Heart right ventricle (tissue), 16 donors: ENCODE measurements around the gene DBNL. TPM values are rescaled to one million over a fixed set of nuclear protein-coding genes. Genes with fewer than 3 reads are reported as not detected.
A peak's percentile ranks its signal among the peaks of the same experiment; 100 is the strongest.

Source experiments
- ATAC-seq, 8 donors: fragments of 200-7000 bp; cut with Tn5 transposase; one replicate each; pipeline ENCODE4 v1.9.1; 2020; ENCODE audit warnings: mild to moderate bottlenecking in 8 of 8, moderate library complexity in 8 of 8, moderate number of reproducible peaks in 1 of 8
- DNase-seq, 2 donors: peaks; one replicate each; pipeline ENCODE4 v3.0.0-alpha.2; 2020
- H3K27ac ChIP-seq, 10 donors: fragments of 200-600 bp; sonication (generic) in 2 of 10; one replicate each; pipeline versions ENCODE4 v1.5.0 to v1.8.0; 2020 to 2022; ENCODE audit warnings: mild to moderate bottlenecking in 3 of 10
- H3K27me3 ChIP-seq, 7 donors: fragments of 200-600 bp; one replicate each; pipeline ENCODE4 v1.8.0; 2021 to 2022; ENCODE audit warnings: mild to moderate bottlenecking in 2 of 7
- H3K36me3 ChIP-seq, 9 donors: fragments of 200-600 bp; sonication (generic) in 1 of 9; one replicate each; pipeline versions ENCODE4 v1.5.0 to v1.8.0; 2020 to 2022; ENCODE audit warnings: mild to moderate bottlenecking in 2 of 9
- H3K4me1 ChIP-seq, 9 donors: fragments of 200-600 bp; sonication (generic) in 1 of 9; one replicate each; pipeline versions ENCODE4 v1.5.0 to v1.8.0; 2020 to 2022; ENCODE audit warnings: mild to moderate bottlenecking in 4 of 9
- H3K4me3 ChIP-seq, 10 donors: fragments of 200-600 bp; sonication (generic) in 2 of 10; one replicate each; pipeline versions ENCODE4 v1.5.0 to v1.8.0; 2020 to 2022; ENCODE audit warnings: mild to moderate bottlenecking in 7 of 10, moderate library complexity in 2 of 10
- H3K9me3 ChIP-seq, 11 donors: fragments of 200-600 bp in 10 of 11; sonication (generic) in 2 of 11; one replicate each; pipeline versions ENCODE4 v1.5.0 to v1.8.0; 2013 to 2022; ENCODE audit warnings: mild to moderate bottlenecking in 2 of 11, control low read depth in 1 of 11, moderate library complexity in 1 of 11
- CTCF ChIP-seq, 9 donors: fragments of 200-600 bp; sonication (generic) in 2 of 9; IDR thresholded peaks; one replicate each; pipeline versions ENCODE4 v1.5.0 to v1.8.0; 2021 to 2022; ENCODE audit warnings: antibody characterized with exemption in 9 of 9, mild to moderate bottlenecking in 5 of 9, moderate library complexity in 1 of 9
- WGBS, 2 donors: extraction: QIAGEN DNeasy Blood & Tissue Kit; methylation state at CpG; one replicate each; pipeline ENCODE4 v1.1.7; 2013; ENCODE audit warnings: inconsistent platforms in 1 of 2; 5-methylcytosine and 5-hydroxymethylcytosine counted together
- intact Hi-C, 10 donors: fragments of 100-400 bp; cut with DNase I; formaldehyde crosslinking; loops; one replicate each; pipeline versions ENCODE4 v1.11.1 to v1.14.2; 2022
- polyA plus RNA-seq, 2 donors: library from polyadenylated mRNA; stranded (reverse); fragments of 200-250 nt; gene quantifications; one replicate each; pipeline ENCODE4 v1.2.3, GENCODE V29; 2013
- total RNA-seq, 10 donors: library from RNA; stranded (reverse); fragmentation: NEBNext Ultra II Directional in 3 of 10; extraction: Animal tissue kit (Norgen Biotek cat#: 25700) in 3 of 10; gene quantifications; one replicate each; pipeline versions ENCODE4 v1.2.1 to v1.2.4, GENCODE V29; 2021 to 2023
- donor health status: Arrhythmogenic right ventricular cardiomyopathy.
- donor health status: ischemic (EF 13 %, LVEDD 7.1; RV severe dilation, severe dysfunction).
- donor health status: healthy with polysubstance abuse.
- donor health status: DM: no; HTN: yes; CAD: no.
- donor health status: DM: no; HTN: no; CAD: no.
- donor health status: ischemic (EF 25% LVEDD 6.9; RV normal size, moderate dysfunction).
- donor health status: ischemic (EF 25% LVEDD 5.7; RV mildly dilated, moderate dysfunction).
- donor health status: healthy.
- donor health status: DM: yes; HTN: yes; CAD: no.
- donor health status: Ischemic cardiomyopathy.
- donor health status: ischemic (EF 35%, LVEDD 5.7; RV mildly dilated, moderate dysfunction).
- donor health status: nonischemic (EF 11% LVEDD 7.7; RV severe dilation, severe dysfunction).
- donor health status: DM: yes; HTN: yes; CAD: no.
- donor health status: PGD.
- donor health status: ischemic (EF 29% LVEDD 5.4; RV normal size, mild dysfunction).
- donor health status: nonischemic (EF 23%, LVEDD 6.1; RV moderate dilation, normal function).

DBNL gene
- total and polyA plus RNA-seq, 12 donors = 26.0 to 74.3 (median 35.4) TPM

GRCh38 chr7:44085546-44085945 is 41.0 kb downstream of the DBNL start:
- no peak for TF ChIP-seq CTCF (IDR thresholded peaks at IDR 0.05)

GRCh38 chr7:44086627-44087026 is 42.1 kb downstream of the DBNL start:
- H3K27ac ChIP-seq = peak overlapping the region in 6 of 10 donors; percentile 74 to 88 (median 82)
- 98 to 100% methylated on average over 3 of the region's 3 CpGs for WGBS, 2 donors
- H3K4me1 ChIP-seq = peaks cover under 1 to 38% (median 25%) of the 10 kb centered on the region in 9 donors
- no peak for DNase-seq
- no peaks in the 10 kb centered on the region for H3K9me3 ChIP-seq
- H3K4me3 ChIP-seq = no peak overlapping the region
- no peak for ATAC-seq
- H3K36me3 ChIP-seq = no peaks in the 10 kb centered on the region
- no peak for TF ChIP-seq CTCF (IDR thresholded peaks at IDR 0.05)
- H3K27me3 ChIP-seq = no peaks in the 10 kb centered on the region
- intact Hi-C loops = loop anchor here in 1 of 10 donors (5.0 kb wide), 1 partner anchor 36 kb away; the partner anchor contains the start of gene POLD2

More at GRCh38 chr7:44085546-44085945, 41.0 kb downstream of the DBNL start:
- peaks cover 0 to 3% (median 2%) of the 10 kb centered on the region in 9 donors for H3K36me3 ChIP-seq
- intact Hi-C loops = loop anchor here in 1 of 10 donors (5.0 kb wide), 1 partner anchor 37 kb away; the partner anchor contains the start of gene POLD2
- no peak for DNase-seq
- H3K4me1 ChIP-seq = peaks cover 11 to 48% (median 36%) of the 10 kb centered on the region in 9 donors
- H3K9me3 ChIP-seq = no peaks in the 10 kb centered on the region
- H3K4me3 ChIP-seq = no peak overlapping the region
- no peaks in the 10 kb centered on the region for H3K27me3 ChIP-seq
- 89 to 93% methylated on average over 3 of the region's 3 CpGs for WGBS, 2 donors
- H3K27ac ChIP-seq = peak overlapping the region in 2 of 10 donors; percentile 9 to 95
- no peak for ATAC-seq

GRCh38 chr7:44087911-44088838 is 43.7 kb downstream of the DBNL start:
- DNase-seq (peak; percentile 58 to 78), ATAC-seq (peak; percentile 43 to 82 (median 72))
- Histone ChIP-seq H3K9me3 (no peaks in the 10 kb centered on the region), H3K27me3 (no peaks in the 10 kb centered on the region), H3K27ac (peak overlapping the region; percentile 67 to 88 (median 80)), H3K4me1 (peaks cover 0 to 31% (median 20%) of the 10 kb centered on the region in 9 donors), H3K4me3 (no peak overlapping the region), H3K36me3 (no peaks in the 10 kb centered on the region)
- no peak for TF ChIP-seq CTCF (IDR thresholded peaks at IDR 0.05)
- intact Hi-C loops = loop anchor here in 1 of 10 donors (5.0 kb wide), 1 partner anchor 34 kb away; the partner anchor contains the start of gene POLD2
- WGBS, 2 donors = 46 to 58% methylated on average over 20 of the region's 20 CpGs

GRCh38 chr7:44093102-44093641 is 48.7 kb downstream of the DBNL start:
- intact Hi-C loops = no loop called here
- 84 to 85% methylated on average over 6 of the region's 6 CpGs for WGBS, 2 donors

More at GRCh38 chr7:44093102-44093641, 48.7 kb downstream of the DBNL start:
- no peak overlapping the region for H3K4me3 ChIP-seq
- H3K27me3 ChIP-seq = no peaks in the 10 kb centered on the region
- peaks cover 0 to 33% (median 10%) of the 10 kb centered on the region in 9 donors for H3K4me1 ChIP-seq
- no peak for DNase-seq
- no peaks in the 10 kb centered on the region for H3K9me3 ChIP-seq
- ATAC-seq = no peak
- H3K27ac ChIP-seq = peak overlapping the region in 1 of 10 donors; percentile 21
- H3K36me3 ChIP-seq = no peaks in the 10 kb centered on the region
- no peak for TF ChIP-seq CTCF (IDR thresholded peaks at IDR 0.05)
